Umbilical cord (tissue), 2 donors: ENCODE data around the gene ATP10D. TPM values are rescaled to one million over a fixed set of nuclear protein-coding genes. Genes with fewer than 3 reads are reported as not detected.
A peak's percentile ranks its signal among the peaks of the same experiment; 100 is the strongest.

ENCODE experiments used
- DNase-seq: peaks from one replicate; pipeline ENCODE4 v3.0.0-alpha.2; 2015; ENCODE audit warnings: low spot score
- total RNA-seq: library from RNA; depleted of rRNA; stranded (reverse); fragments of >200 nt; gene quantifications from one replicate; pipeline ENCODE4 v1.2.3, GENCODE V29; 2014; ENCODE audit warnings: low replicate concordance; ENCODE audit not compliant: insufficient read depth

ATP10D gene
- total RNA-seq, result 30.8 TPM

DNA sequence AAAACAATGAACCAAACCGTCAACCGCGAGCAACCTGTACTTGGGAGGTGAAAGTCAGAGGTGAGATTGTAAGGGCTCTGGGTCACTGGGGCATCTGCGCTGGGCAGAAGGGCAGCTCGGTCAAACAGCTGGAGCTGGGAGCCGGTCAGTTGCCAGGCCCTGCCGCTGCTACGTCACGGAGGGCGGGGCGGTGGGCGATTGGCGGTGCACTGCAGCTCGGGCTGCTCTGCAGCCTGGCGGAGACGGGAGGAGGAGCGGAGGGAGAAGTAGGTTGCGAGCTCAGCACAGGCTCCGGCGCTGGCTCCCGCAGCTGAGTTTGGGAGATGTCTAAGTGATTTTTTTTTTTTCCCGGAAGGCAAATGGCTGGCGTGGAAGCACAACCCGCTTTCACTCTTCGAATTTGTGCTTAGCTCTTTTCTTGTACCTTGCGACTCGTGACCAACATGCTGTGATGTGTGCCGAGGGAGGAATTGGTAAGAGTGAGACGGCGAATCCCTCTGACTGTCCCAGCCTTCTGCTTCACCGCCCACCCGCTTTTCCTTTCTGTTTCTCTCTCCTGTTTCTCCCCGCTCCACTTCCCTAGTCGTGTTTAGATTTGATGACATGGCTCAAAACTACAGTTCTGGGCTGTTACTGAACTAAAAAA, at the start of gene ATP10D:
Gene ATP10D (plus strand): TSS at position 229 of the 646 bp plus-strand sequence. CDS start 27,266 bp downstream, outside the sequence.
- peak; percentile 97 for DNase-seq

- peak; percentile 21 for DNase-seq
These were observed 42.1 kb upstream of the ATP10D start for GRCh38 chr4:47442980-47443379.

GRCh38 chr4:47444031-47444430, 41.0 kb upstream of the ATP10D start:
- DNase-seq, result no peak

DNA sequence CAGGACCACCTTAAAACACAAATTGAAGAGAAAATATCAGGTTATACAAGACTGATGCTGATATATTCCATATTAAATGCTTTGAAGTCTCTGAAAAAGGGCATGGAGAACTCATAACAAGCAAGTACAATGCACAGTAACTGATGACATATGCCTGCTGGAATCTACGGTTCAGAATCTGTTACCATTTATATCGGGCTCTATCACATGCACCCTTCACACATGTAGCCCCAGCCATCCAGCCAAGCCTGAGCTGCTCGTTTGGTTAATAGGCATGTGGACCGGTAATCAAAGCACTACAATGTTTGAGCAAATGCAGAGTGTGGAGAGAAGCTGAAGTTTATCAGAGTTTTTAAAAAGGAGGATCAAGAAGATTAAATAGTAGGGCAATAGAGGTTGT, 33.4 kb upstream of the ATP10D start:
- no peak for DNase-seq

DNA sequence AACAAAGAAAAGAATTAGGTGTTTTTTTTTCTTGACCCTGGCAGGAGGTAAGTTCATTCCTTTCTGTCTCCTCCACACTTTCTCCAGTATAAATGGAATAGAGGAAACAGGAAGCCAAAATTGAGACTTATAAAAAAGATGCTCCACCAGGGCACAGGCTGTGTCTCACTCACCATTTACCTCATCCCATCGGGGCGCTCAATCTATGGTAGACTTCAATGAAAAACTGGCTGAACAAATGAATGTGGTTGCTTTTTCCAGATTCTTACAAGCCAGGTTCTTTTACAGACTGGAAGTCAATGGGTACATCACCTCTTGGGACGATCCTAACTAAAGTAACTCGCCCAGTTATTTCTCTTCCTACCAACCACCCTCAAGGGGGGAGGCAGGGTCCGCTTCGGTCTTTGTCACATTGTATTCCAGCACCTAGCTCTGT, 22.3 kb upstream of the ATP10D start:
- DNase-seq, result no peak

DNA sequence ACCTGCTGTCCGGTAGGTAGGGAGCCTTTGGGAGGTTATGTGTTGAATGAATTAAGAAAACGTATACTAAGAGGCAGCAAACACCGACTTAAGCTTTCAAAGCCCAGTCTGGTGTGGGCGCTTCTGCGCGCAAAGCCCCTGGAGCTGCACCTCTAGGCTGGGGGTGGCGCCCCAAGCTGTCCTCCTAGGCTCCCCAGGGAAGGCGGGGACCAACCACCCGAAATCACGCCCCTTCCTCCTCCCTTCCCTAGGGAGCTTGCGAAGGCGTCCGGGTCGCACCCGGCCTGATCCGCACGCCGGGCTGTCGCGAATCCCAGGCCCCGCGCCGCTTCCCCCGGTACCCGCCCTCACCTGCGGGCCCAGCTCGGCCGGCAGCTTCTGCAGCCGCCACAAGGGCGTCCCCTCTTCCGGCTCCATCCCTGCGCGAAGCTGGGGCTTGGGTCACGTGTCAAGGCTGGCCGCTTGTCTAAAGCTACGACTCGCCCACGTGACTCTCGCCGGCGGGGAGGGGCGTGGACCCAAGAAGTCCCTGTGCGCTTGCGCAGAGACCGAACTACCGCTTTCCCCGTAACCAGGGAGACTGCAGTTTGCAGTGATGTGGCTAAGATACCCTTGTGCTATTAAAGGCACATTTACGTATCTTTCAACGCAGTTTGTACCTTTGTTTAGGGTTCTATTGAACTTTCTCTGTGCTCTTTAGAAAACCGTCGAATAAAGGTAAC, 21.7 kb upstream of the ATP10D start, which contains the start of gene COMMD8:
Gene COMMD8 (minus strand): TSS at position 468 of the 722 bp plus-strand sequence. CDS start 51 bp downstream, at position 417.
- DNase-seq, result peak; percentile 99

DNA sequence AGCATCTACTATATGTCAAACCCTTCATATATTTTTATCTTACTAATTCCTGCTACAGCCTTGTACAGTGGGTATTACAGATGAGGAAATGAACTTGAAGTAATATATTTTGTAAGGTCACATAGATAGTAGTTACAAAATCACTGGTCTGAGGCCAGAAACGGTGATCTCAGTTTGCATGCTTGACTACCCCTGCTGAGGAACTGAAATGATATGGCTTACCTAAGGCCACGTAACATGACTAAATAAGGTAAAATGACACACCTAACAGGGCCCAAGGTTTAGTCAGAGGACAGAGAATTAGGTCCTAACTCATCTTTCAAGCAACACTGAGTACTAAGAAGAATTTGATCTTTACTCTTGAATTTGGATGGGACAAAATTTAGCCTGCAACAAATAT, 20.1 kb upstream of the ATP10D start:
- no peak for DNase-seq

GRCh38 chr4:47466056-47466785, 18.9 kb upstream of the ATP10D start:
- no peak for DNase-seq

DNA sequence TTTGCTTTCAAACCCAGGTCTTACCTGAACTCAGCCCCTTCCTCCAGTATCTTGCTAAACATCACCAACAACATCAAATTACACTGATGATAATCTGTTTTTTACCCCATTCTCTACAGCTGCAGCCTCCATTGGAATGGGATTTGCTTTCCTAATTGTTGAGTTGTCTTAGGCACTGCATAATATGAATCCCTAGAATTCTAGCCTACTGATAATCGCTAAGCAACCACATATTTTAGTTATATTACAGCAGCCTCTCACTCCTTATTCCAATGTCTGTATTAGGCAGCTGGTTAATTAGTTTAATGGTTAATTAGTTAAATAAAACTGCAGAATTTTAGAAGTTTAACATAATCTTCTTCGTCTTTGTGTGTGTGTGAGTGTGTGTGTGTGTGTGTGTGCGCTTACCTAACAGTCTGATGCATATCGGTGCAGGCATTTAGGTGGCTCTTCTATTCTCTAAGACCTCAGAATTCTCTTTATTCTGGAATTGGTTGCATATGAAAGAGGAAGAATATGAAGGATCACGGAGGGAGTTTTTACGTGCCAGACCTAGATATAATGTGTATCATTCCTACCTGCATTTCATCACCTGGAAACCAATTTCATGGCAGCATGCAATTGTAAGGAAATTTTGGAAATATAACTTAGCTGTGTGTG, 16.2 kb upstream of the ATP10D start:
- DNase-seq, result peak; percentile 35

DNA sequence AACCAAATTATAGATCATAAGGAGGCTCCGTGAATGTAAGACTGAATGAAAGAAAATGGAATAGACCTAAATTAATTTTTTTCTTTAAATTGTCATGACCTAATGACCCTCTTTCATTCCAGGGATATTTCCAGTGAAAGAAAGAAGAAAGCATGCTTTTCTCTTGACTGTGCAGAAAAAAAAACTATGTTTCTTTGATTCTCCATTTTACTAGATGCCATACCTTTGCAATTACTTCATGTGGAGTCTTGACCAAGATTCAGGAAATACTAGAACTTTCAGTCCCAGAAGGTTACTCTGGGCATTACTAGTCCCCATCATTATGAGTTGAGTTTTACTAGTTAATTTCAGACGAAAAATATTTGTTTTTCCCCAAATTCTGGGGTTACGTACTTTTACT, 15.1 kb upstream of the ATP10D start:
- DNase-seq, result no peak

GRCh38 chr4:47471064-47471463, 14.0 kb upstream of the ATP10D start:
- DNase-seq, result no peak

- no peak for DNase-seq
These were observed 13.5 kb upstream of the ATP10D start for GRCh38 chr4:47471591-47471990.

DNA sequence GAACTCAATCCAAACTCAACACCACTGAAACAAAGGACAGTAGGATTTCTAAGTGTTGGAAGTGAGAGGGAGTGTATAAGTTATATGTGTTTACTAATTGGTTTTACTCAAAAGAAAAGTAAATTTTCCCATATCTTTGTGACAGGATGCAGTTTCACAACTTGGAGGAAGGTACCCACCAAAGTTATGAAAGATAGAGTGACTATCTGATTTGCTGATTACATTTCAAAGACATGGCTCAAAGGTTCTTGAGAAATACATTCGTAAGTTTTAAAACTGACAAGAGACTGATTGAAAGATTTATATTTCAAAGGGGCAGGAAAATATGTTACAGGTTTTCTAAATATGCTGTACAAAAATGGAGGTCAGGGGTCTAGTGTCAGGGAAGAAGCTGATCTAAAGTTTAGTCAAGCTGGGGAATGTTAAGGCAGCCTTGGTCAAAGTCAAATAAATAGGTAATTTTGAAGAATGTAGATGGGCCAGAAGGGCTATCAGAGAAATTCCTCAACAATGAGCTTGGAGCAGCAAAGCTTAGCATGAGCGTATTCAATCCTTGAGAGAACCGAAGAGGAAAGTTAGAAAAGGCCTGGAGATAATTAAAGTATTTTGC, 11.8 kb upstream of the ATP10D start:
- DNase-seq, result peak; percentile 57

GRCh38 chr4:47474799-47475198, 10.3 kb upstream of the ATP10D start:
- DNase-seq, result no peak

DNA sequence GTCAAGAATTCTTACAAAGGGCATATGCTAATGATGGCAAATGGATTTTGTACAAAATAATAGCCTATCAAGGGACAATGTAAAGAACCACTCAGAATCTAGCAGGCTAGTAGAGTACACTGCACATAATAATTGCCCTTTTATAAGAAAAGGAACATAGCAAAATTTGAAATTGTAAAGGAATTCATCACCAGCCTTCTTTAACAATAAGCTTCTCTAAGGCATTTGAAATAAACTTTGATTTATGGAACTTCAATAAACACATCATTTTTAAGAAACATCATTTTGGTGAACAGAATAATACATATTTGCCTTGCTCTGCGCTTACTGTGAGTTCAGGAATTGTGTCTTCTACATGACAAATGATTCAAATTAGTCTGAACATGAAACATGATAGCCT, 9.7 kb upstream of the ATP10D start:
- DNase-seq, result no peak

GRCh38 chr4:47478804-47479203, 6.3 kb upstream of the ATP10D start:
- no peak for DNase-seq

DNA sequence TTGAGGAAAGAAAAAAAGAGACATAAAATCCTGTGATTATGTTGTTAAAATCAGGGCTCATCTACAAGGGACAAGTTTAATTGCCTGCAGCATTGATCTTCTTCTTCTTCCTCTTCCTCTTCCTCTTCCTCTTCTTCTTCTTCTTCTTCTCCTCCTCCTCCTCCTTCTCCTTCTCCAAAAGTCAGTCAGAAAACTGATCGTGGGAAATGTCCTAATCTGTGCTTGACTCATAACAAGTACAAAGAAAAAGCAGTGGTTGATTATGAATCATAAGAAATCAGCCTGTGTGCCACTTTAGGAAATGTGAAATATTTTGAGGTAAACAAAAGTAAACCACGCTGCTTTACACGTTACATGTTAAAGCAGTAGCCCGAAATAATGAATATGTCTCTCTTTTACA, 2.7 kb upstream of the ATP10D start:
- no peak for DNase-seq

DNA sequence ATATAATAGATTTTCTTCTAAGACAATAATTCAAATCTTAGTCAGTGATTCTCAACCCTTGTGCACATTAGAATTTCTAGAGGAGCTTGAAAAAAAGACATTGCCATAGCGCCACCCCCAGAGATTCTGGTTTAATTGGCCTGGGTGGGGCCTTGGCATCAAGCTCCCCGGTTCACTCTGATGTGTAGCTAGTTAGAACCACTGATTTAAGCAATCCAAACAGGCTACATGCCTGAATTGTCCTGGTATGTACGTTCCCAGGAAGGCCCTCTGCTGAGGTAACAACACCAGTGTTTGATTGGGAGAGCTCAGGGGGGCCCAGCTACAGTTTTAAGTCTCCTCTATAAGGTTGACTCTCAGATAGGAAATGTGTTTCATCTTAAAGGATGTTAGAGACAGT, 1.3 kb upstream of the ATP10D start:
- DNase-seq, result no peak

DNA sequence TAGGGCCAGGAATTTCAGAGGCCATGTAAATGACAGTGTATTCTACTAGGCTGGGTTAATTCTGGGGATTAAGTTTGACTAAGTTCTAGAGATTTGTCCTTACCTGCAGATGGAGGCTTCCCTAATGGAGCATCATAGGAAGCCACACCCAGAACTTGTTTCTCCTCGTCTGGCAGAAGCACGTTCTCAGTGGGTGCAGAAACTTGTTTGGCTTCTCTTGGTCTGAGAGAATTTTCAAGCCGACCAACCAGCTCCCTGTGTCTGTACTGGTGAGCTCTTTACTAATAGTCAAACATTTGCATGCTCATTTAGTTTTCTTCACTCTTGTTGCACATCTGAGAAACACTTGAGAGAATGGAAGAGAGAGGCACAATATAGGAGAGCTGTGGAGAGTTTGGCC, 907 bp upstream of the ATP10D start:
- DNase-seq, result no peak

- no peak for DNase-seq
These were observed 693 bp downstream of the ATP10D start for GRCh38 chr4:47485768-47486167.

DNA sequence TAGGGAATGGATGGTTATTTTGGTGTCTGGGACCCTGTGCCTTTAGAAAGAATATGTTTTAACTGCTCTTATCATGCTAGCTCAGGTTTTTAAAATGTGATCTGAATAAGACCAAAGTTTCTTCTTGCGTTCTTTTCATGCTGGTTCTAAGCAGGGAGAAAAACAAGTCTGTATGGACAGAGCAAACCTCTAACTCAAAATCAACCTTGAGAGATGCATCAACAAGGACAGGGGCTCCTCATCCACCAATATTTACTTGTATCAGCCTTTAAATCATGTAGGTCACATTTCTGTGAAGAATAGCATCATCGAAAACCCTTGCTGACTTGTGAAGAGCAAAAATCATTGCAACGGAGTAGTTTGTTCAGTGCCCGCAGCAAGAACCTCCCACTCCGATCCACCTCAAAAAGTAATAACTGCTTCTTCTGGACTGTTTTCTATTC, 1.2 kb downstream of the ATP10D start:
- DNase-seq, result peak; percentile 25
